Forelimb muscle (tissue), 1 donor: ENCODE measurements around the gene FNDC7. TPM values are rescaled to one million over a fixed set of nuclear protein-coding genes. Genes with fewer than 3 reads are reported as not detected.
"Not testable (repeated sequence)": the region's sequence is repeated elsewhere in the genome, so short reads cannot be mapped to it uniquely, and the experiment has no call there.

Experiments
- DNase-seq: peaks from one replicate; pipeline ENCODE4 v3.0.0-alpha.2; 2013; ENCODE audit warnings: low read depth
- polyA plus RNA-seq: library from polyadenylated mRNA; unstranded; fragments of 120-200 nt; gene quantifications from one replicate; pipeline ENCODE4 v1.2.1, GENCODE V29; 2013; ENCODE audit not compliant: insufficient read length

The FNDC7 gene
- polyA plus RNA-seq, 1 donor, result not detected

DNA sequence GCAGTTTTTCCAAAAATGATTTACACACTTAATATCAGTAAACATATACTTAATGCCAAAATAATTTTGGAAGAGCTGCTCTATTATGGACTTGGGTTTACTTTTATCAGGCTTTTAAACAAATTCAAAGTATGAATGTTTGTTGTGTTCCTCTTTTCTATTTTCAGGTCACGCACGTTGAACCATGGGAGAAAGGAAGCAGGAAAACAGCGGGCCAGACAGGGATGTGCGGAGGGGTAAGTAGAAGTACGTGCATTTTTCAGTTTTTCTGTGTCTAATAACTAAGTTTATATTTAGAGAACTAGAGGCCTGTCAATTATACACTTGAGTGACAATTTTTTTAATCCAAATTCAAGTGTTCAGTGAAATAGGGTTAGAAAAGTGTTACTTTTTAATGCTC is 17.2 kb upstream of the FNDC7 start:
- DNase-seq, result no peak

DNA sequence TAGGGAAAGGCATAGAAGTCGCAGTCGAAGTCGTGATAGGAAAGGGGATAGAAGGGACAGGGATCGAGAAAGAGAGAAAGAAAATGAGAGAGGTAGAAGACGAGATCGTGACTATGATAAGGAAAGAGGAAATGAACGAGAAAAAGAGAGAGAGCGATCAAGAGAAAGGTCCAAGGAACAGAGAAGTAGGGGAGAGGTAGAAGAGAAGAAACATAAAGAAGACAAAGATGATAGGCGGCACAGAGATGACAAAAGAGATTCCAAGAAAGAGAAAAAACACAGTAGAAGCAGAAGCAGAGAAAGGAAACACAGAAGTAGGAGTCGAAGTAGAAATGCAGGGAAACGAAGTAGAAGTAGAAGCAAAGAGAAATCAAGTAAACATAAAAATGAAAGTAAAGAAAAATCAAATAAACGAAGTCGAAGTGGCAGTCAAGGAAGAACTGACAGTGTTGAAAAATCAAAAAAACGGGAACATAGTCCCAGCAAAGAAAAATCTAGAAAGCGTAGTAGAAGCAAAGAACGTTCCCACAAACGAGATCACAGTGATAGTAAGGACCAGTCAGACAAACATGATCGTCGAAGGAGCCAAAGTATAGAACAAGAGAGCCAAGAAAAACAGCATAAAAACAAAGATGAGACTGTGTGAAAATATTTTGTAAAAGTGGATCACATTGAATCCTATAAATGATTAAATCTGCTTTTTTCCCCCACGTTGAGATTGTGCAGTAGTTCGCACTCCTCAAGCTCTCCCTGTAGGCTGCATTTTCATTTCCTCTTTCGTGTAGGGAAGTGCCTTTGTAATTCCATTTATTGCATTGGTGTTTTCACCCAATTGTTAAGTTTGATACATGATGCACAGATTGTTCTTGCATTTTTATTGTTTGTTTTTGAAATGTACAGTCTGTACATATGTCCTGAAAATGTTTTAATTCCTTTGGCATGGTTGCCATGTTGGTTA is 13.1 kb upstream of the FNDC7 start:
- DNase-seq, result no peak

DNA sequence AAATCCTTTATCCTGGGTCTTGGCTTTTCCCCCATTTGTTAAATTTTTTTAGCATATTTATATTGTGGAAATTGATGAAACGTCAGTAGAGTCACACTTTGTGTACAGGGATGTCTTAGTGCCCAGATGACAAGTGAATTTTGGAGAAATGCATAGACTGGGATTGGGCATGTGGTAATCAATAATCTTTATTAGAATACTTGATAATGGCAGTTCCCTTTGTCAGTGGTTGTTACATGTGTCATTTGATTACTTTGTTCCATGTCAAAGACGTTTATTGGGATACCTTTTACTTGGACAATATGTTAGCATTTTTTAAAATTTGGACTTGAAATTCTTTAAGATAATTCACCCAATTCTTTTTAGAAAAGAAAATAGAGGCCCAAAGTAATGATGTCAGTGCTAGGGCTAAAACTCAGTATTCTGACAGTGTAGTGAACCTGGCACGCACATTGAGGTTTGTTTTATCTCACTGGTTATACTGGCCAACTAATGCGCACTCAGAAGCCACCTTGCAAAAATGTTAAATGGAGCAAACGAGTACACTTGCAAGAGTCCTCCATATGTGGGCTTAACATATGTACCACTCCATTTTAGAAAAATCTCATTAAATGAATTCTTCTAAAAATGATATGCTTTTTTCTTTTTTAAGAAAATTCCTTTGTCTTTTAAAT is 11.4 kb upstream of the FNDC7 start:
- DNase-seq, result no peak

DNA sequence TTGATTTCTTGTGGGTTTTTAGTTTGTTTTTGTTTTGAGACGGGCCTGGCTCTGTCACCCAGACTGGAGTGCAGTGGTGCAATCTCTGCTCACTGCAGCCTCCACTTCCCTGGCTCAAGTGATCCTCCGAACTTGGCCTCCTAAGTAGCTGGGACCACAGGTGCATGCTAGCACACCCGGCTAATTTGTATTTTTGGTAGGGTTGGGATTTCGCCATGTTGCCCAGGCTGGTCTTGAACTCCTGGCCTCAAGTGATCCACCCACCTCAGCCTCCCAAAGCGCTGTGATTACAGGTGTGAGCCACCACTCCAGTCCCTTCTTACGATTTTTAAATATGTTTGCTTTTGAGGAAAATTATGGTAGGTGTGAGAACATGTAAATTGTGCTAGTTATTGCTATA is 10.6 kb upstream of the FNDC7 start:
- DNase-seq, result not testable (repeated sequence)

DNA sequence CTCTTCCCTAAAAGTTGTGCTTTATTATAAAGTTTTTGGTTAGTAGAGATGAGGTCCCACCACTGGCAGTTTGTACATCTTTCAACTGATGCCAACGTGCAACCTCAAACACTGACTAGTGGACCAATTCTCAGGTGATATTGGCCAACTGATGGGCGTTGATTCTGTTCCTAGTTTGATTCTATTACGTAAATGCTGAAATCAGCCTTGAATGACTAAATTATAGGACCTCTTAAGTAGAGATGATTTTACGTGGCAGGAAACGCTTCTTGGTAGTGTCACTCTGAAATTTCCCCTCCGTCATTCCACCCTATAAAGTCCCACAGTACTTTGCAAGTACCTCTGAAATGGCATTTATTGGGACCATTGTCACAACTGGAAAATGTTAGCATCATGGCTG is 8.8 kb upstream of the FNDC7 start:
- no peak for DNase-seq

DNA sequence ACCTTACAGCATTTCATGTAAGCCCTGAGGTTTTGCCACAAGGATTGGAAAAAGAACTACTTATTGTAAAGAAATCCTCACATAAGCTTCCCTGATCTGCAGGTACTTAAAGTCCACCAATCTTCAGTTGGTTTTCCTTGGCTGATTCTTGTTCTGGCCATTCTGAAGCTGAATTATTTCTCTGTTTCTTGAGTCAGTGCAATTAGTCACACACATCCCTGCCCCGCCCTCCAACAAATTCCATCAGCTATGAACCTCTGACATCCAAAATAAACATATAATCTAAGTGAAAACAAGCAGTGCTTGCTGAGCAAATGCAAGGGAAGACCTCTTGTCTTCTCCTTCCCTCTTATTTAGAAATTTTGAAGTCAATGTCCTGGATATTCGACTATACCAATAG is 8.2 kb upstream of the FNDC7 start:
- DNase-seq, result no peak

DNA sequence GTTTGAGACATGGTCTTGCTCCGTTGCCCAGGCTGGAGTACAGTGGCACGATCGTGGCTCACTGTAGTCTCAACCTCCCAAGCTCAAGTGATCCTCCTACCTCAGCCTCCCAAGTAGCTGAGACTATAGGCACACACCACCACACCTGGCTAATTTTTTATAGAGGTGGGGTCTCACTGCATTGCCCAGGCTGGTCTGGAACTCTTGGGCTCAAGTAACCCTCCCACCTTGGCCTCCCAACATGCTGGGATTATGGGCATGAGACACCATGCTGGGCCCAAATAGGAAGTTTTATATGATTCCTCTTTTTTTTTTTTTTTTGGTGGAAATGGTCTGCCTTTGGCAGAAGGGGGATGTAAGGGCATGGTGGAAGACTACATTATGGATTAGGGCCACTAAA is 6.1 kb upstream of the FNDC7 start:
- no peak for DNase-seq

DNA sequence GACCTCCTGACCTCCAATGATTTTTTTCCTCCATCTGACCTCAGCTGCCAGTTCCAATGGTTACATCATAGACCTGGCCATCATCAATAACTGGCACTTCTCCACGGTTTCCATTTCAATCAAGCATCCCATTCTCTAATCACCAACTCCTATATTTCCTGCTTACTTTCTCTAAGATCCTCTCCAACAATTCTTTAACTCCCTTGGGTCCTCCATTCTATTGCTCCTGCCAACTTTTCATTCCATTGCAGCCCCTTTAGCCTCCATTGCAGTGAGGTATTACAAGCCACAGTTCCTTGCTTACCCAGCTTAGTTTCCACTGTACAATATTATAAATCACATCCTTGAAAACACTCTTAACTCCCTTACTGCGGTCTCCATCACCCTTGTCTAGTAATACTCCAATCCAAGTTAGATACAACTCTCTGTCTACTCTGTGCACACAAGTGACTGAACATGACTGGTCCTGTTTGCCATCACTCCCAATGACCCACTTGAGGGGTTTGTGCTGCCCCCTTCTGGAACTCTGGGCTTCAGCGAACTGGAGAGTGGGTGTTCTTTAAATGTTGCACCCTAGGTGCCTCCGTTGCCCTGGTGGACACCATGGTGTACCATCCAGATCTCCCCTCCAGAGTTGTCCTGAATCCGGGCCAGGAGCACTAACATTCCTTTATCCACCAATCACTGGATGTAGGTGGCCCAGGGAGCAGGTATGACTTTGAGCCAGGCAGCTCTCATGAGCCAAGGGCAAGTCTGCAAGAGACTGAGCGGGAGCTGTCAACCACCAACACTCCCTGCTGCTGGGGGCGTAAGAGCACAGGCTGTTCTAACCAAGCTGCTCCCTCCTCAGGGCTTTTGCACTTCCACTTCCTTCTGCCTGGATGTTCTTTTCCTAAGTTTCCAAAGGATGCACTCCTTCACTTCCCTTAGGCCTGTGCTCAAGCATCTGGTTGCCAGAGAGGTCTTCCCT is 3.7 kb upstream of the FNDC7 start:
- DNase-seq, result no peak

DNA sequence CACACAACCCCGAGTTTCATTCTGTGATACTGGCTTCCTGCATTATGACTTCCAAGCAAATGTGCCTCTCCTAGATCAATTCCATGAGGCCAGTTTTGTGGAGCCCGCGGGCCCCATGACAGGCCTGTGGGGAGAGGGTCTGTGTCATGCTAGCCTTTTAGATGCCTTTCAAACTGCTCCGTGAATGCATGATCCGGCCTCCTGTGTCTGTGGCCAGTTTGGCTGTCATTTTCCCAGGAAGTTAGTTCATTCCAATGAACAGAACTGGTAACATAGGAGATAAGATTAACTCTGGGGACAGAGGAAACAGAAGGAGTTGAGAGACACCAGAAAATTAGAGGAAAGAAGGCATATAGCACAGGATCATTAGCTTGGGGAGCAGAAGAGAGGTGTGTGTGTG is 3.2 kb downstream of the FNDC7 start:
- DNase-seq, result no peak

DNA sequence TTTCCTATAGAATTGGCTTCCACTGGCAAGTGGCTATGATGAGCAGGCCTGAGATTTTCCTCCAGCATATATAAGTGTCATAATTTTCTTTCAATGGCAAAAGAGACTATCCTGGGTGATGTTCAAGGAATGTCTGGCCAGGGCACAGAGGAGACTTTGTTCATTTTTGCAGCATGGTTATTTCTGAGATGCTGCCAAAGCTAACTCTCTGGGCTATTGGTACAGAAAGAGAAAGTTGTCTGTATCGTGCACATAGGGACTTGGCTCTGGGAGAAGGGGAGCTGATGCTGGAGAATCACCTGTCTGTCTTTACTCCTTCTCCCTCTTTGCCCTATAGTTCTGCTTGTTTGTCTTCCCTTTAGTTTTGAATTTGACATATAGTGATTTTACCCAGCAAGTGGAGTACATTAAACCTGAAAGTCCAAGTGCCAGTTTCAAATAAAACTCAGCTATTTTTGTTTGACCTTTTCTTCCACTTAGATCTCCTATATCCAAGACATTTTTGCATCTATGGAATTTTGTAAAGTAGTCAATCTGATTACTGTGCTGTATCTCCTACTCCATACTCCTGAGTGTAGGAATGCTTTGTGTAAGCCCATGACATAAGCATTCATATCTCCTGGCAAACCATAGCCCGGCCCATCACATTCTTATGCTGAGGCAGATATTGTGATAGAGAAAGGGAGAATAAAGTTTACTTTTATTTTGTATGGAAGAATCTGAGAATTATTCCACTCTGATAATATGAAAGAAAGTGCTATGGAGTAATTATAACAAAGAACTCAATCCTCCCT is 3.9 kb downstream of the FNDC7 start:
- no peak for DNase-seq

DNA sequence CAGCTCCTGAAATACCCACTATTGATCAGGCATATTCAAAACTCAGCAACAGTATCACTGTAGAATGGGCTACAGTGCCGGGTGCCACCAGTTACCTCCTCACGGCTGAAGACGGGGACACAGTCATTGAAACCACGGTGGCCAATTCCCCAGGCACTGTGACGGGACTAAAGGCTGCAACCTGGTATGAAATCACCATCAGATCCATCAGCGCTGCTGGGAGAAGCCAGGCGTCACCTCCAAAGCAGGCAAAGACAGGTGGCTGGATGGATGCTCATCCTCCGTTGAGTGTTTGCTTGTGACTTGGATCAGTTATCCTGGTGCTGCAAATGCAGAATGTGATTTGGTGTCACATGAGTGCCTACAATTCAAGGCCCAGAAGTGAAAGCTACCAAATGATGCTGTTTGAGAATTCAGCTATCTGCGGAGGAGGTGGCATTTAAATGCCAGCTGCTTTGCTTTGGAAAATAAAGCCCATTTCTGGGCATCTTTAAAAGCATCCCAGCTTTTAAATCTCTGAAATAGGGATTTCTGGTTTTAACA is 5.1 kb downstream of the FNDC7 start:
- DNase-seq, result no peak

DNA sequence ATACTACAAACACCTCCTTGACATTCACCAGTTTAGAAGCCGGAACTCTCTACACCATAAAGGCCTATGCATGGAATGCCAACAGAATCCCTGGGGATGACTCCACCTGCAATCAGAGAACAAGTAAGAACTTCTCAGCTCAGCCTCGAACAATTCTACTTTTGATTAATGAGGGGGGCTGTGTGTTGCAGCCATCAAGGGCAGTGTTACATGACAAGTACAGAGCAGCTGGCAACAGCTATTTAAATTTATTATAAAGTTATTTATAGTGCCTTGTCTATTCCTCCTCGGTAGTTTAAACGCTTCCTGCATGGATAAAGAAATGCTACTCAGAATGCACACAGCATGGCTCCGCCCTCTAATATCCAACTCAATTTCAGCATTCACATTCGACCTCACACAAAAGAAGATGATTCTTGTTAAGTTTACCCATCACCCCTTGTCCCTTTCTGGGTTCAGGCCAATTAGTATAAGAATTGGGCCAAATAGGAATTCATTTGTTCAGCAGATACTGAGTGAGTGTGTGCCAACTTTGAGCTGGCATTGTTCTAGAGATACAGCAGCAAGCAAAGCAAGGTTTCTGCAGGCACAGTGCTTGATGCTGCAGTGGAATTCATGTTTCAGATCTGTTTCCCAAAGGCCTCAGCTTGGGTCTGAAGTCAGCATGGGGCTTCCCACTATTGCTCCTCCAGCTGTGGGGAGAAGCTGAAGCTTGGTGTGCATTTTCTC is 6.4 kb downstream of the FNDC7 start:
- DNase-seq, result no peak

DNA sequence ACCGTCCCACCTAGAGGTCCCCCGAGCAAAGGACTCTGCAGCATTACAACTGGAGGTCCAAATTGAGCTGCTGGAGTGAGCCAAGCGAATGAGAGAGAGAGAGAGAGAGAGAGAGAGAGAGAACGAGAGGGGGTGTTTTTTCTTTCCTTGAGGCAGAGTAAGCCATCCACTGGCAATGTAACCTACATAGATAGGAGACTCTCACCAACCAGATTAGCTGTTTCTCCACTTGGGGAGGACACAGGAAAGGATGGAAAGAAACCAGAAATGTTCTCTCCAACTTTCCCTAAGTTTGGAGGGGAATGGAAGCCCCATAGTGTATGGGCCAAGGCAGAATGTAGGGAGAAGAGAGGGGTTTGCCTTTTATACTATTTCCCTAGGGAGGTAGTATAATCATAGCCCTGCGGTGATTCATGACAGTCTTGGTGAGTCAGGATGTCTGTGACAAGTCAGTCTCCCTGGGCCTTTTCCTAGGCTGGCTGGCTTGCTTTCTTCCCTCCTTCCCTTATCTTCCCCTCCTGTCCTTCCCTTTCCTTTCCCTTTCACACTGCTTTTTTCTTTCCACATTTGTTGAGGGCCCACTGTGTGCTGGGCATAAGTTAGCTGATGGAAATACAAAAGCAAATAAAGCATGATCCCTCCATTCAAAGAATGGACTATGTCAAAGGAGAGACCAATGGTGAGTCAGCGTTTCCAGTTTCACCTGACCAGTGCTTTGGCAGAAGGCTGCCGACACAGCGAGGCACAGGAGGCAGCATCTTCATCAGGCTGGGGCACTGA is 7.1 kb downstream of the FNDC7 start:
- DNase-seq, result no peak

DNA sequence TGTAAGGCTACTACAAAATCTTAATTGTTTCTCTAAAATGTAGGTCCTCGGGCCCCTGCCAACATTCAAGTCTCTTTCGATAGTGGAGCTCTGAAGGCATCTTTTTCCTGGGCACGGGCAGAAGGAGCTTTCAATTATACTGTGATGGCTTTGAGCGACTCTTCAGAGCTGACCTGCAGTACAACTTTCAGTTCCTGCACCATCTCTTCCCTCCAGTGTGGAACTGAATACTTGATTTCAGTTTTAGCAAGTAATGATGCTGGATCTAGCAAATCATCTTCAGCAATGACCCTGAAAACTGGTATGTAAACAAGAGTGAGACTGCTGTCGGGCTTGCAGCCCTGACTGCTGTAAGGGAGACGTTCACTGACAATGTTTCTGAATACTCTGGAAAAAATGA is 9.6 kb downstream of the FNDC7 start:
- no peak for DNase-seq

DNA sequence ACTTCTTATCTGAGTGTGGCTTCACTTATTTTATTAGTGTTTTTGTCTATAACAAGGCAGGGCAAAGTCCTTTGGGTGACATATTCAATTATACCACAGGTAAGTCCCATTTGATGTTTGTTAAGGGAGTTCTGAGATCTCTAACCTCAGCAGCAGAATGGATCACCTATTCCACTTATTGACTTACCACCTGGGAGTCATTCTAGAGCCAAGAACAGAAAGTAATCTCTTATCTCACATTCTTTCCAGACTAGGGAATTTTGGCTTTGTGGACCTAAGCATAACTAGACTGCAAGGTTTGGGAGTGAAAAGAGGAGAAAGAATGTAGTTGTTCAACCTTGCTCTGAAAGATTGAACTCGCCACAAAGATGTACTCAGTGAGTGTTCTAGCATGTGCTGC is 13.2 kb downstream of the FNDC7 start:
- DNase-seq, result no peak

DNA sequence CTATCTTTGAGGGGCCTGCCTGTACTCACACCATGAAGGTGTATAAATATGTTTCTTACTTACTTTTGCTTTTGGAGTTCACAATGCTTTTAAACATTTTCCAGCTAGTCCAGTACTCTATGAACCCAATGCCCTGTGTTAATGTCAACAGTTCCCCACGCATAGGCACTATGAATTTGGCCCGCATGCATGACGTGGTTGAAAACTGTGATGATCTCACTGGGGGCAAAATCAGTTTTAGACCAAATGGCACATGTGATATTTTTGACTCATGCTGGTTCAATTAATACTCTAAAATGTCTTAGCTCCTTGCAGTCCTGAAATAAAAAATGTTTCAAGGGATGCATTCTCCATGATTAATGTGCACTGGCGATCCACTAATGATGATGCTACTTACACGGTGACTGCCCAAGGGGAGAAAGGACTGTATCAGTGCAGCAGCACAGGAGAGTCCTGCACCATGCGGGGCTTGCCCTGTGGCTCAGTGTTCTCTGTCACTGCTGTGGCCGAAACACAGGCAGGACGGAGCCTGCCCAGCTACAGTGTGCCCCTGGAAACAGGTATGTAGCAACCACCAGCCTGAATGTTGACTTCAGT is 15.7 kb downstream of the FNDC7 start:
- DNase-seq, result no peak

DNA sequence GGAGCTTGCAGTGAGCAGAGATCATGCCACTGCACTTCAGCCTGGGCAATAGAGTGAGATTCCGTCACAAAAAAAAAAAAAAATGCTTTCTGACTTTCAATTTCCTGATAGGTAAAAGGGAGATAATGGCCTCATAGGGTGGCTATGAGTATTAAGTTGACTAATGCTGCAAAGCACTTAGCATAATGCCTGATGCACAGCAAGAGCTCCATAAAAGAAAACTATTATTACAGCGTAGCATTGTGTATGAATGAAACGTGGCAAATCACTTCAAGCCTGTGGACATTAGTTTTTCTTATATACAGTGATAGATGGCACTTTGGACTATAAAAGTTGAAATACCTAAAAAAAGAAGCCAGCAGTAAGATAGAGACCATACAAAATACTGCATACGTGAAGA is 16.8 kb downstream of the FNDC7 start:
- no peak for DNase-seq

DNA sequence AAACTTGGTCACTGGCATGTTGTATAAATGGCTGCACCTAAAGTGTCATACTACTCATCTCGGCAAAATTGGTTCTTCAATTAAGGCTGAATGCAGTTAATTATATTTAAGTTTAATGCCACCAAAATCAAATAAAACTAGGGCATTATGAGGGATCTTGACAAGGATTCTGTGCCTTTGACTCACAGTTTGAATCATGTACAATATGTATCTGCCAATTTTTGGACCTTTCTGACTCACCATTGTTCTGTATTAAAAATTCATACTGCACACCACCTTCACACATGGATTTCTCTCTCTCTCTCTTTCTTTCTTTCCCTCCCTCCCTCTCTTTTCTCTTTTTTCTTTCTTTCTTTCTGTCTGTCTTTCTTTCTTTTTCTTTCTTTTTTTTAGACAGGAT is 19.7 kb downstream of the FNDC7 start:
- no peak for DNase-seq
